Measurements from ENCODE around the gene IGSF1.

Gene IGSF1, protein sequence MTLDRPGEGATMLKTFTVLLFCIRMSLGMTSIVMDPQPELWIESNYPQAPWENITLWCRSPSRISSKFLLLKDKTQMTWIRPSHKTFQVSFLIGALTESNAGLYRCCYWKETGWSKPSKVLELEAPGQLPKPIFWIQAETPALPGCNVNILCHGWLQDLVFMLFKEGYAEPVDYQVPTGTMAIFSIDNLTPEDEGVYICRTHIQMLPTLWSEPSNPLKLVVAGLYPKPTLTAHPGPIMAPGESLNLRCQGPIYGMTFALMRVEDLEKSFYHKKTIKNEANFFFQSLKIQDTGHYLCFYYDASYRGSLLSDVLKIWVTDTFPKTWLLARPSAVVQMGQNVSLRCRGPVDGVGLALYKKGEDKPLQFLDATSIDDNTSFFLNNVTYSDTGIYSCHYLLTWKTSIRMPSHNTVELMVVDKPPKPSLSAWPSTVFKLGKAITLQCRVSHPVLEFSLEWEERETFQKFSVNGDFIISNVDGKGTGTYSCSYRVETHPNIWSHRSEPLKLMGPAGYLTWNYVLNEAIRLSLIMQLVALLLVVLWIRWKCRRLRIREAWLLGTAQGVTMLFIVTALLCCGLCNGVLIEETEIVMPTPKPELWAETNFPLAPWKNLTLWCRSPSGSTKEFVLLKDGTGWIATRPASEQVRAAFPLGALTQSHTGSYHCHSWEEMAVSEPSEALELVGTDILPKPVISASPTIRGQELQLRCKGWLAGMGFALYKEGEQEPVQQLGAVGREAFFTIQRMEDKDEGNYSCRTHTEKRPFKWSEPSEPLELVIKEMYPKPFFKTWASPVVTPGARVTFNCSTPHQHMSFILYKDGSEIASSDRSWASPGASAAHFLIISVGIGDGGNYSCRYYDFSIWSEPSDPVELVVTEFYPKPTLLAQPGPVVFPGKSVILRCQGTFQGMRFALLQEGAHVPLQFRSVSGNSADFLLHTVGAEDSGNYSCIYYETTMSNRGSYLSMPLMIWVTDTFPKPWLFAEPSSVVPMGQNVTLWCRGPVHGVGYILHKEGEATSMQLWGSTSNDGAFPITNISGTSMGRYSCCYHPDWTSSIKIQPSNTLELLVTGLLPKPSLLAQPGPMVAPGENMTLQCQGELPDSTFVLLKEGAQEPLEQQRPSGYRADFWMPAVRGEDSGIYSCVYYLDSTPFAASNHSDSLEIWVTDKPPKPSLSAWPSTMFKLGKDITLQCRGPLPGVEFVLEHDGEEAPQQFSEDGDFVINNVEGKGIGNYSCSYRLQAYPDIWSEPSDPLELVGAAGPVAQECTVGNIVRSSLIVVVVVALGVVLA (N-terminal part only)

DNA sequence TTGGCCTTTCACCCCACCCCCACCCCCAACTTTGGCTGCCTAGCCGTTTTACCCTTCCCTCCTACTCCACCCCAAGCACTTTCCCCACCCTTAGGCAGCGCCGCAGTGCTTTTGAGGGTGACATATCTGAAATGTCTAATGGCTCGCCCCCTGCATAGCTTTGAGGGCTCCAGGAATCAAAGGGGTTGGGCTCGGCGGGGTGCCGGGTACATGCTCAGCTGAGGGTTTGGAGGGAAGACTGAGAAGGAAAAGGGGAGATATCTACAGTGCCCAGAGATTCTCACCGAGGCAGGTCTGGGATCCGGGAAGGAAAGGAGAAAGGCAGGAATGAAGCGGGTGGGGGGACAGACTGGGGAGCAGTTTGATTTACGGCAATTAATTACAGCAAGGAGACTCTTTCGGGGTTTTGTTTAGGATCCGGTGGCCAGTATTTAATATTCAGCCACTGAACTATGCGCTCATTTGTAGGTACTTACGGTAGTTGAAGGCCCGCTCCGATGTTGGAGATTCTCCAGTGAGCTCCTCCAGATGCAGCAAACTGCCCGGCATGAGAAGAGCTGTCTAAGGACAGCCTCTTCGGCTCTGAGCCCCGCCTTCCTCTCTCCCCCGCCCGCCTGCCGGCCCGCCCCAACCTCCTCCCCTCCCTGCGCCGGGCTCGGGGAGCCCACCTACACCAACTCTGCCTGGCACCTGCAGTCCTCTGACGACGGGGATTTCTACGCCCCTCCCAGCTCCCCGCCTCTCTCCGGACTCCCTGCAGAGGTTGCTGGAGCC is at the start of gene IGSF1:
IGSF1 (minus strand) TSS at position 569 of the 774 bp plus-strand sequence. CDS start 2,632 bp downstream, outside the sequence.
- TF ChIP-seq OSR1 (CRISPR knock-in tag; IDR thresholded peaks at IDR 0.05) (no peak), ZNF70 (CRISPR knock-in tag; IDR thresholded peaks at IDR 0.05) (no peak), CSDC2 (CRISPR knock-in tag; IDR thresholded peaks at IDR 0.05) (no peak), ZC3H10 (CRISPR knock-in tag; IDR thresholded peaks at IDR 0.05) (no peak), SNAI2 (CRISPR knock-in tag; IDR thresholded peaks at IDR 0.05) (no peak)
- TF ChIP-seq, protein P1, sequence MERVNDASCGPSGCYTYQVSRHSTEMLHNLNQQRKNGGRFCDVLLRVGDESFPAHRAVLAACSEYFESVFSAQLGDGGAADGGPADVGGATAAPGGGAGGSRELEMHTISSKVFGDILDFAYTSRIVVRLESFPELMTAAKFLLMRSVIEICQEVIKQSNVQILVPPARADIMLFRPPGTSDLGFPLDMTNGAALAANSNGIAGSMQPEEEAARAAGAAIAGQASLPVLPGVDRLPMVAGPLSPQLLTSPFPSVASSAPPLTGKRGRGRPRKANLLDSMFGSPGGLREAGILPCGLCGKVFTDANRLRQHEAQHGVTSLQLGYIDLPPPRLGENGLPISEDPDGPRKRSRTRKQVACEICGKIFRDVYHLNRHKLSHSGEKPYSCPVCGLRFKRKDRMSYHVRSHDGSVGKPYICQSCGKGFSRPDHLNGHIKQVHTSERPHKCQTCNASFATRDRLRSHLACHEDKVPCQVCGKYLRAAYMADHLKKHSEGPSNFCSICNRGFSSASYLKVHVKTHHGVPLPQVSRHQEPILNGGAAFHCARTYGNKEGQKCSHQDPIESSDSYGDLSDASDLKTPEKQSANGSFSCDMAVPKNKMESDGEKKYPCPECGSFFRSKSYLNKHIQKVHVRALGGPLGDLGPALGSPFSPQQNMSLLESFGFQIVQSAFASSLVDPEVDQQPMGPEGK (CRISPR knock-in tag; IDR thresholded peaks at IDR 0.05; ENCODE audit: borderline replicate concordance) = no peak
- TF ChIP-seq, protein P2, sequence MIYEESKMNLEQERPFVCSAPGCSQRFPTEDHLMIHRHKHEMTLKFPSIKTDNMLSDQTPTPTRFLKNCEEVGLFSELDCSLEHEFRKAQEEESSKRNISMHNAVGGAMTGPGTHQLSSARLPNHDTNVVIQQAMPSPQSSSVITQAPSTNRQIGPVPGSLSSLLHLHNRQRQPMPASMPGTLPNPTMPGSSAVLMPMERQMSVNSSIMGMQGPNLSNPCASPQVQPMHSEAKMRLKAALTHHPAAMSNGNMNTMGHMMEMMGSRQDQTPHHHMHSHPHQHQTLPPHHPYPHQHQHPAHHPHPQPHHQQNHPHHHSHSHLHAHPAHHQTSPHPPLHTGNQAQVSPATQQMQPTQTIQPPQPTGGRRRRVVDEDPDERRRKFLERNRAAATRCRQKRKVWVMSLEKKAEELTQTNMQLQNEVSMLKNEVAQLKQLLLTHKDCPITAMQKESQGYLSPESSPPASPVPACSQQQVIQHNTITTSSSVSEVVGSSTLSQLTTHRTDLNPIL (CRISPR knock-in tag; IDR thresholded peaks at IDR 0.05; ENCODE audit: low read depth) = no peak
- TF ChIP-seq, protein P3, sequence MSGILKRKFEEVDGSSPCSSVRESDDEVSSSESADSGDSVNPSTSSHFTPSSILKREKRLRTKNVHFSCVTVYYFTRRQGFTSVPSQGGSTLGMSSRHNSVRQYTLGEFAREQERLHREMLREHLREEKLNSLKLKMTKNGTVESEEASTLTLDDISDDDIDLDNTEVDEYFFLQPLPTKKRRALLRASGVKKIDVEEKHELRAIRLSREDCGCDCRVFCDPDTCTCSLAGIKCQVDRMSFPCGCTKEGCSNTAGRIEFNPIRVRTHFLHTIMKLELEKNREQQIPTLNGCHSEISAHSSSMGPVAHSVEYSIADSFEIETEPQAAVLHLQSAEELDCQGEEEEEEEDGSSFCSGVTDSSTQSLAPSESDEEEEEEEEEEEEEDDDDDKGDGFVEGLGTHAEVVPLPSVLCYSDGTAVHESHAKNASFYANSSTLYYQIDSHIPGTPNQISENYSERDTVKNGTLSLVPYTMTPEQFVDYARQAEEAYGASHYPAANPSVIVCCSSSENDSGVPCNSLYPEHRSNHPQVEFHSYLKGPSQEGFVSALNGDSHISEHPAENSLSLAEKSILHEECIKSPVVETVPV (CRISPR knock-in tag; IDR thresholded peaks at IDR 0.05) = no peak
- ATAC-seq = peak; percentile 98

DNA sequence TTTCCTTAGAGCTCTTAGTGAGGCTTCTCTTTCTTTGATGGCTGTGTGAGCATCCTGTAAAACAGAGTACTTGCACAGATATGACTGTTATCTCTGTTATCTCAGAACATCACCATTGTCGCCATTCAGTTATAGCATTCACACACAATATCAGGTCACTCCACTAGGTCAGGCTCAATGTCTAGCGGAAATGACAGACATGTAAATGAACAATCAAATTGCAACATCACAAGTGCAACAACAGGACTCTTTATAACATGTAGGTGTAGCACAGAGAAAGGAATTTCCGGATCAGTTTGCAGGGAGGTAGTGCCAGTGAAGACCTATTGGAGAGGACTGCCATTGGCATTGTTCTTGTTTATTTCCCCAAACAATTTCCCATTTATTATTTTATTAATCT is 43.2 kb upstream of the IGSF1 start:
- TF ChIP-seq PPARA (CRISPR knock-in tag; IDR thresholded peaks at IDR 0.05; ENCODE audit: borderline replicate concordance) = no peak
- peak; percentile 25; the same call in 1 of the 2 replicates for TF ChIP-seq ZFP3 (CRISPR knock-in tag; IDR thresholded peaks at IDR 0.05)
- ATAC-seq = no peak

DNA sequence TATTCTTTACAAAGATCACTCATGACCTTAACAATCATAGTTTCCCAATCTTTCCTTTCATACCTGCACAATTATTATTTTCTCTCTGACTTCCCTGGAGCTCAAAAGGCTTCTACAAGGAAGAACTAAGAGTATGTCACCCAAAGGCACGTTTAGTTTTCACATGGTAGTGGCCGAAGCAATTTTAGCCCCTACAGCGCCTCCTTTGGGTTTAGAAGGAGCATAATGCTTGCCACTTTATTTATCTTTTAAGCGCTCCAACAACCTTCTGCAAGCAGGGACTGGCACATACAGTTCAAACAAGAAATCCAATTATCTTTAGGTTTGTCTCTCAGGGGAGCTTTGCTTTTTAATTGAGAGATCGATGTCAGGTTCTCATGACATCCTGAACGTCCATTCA is 42.0 kb upstream of the IGSF1 start:
- no peak for ATAC-seq
- no peak for TF ChIP-seq ISL1 (CRISPR knock-in tag; IDR thresholded peaks at IDR 0.05)
- TF ChIP-seq, protein P4, sequence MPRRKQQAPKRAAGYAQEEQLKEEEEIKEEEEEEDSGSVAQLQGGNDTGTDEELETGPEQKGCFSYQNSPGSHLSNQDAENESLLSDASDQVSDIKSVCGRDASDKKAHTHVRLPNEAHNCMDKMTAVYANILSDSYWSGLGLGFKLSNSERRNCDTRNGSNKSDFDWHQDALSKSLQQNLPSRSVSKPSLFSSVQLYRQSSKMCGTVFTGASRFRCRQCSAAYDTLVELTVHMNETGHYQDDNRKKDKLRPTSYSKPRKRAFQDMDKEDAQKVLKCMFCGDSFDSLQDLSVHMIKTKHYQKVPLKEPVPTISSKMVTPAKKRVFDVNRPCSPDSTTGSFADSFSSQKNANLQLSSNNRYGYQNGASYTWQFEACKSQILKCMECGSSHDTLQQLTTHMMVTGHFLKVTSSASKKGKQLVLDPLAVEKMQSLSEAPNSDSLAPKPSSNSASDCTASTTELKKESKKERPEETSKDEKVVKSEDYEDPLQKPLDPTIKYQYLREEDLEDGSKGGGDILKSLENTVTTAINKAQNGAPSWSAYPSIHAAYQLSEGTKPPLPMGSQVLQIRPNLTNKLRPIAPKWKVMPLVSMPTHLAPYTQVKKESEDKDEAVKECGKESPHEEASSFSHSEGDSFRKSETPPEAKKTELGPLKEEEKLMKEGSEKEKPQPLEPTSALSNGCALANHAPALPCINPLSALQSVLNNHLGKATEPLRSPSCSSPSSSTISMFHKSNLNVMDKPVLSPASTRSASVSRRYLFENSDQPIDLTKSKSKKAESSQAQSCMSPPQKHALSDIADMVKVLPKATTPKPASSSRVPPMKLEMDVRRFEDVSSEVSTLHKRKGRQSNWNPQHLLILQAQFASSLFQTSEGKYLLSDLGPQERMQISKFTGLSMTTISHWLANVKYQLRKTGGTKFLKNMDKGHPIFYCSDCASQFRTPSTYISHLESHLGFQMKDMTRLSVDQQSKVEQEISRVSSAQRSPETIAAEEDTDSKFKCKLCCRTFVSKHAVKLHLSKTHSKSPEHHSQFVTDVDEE (CRISPR knock-in tag; IDR thresholded peaks at IDR 0.05) = no peak
- TF ChIP-seq GLIS3 (CRISPR knock-in tag; IDR thresholded peaks at IDR 0.05) = no peak
- no peak for TF ChIP-seq OSR1 (CRISPR knock-in tag; IDR thresholded peaks at IDR 0.05)
- TF ChIP-seq ZFP3 (CRISPR knock-in tag; IDR thresholded peaks at IDR 0.05) = no peak
- TF ChIP-seq ZNF8 (CRISPR knock-in tag; IDR thresholded peaks at IDR 0.05) = no peak
- no peak for TF ChIP-seq ZNF565 (CRISPR knock-in tag; conservative IDR thresholded peaks at IDR 0.05; ENCODE audit: low read depth)
- TF ChIP-seq ZC3H10 (CRISPR knock-in tag; IDR thresholded peaks at IDR 0.05) = no peak
- TF ChIP-seq, protein P5, sequence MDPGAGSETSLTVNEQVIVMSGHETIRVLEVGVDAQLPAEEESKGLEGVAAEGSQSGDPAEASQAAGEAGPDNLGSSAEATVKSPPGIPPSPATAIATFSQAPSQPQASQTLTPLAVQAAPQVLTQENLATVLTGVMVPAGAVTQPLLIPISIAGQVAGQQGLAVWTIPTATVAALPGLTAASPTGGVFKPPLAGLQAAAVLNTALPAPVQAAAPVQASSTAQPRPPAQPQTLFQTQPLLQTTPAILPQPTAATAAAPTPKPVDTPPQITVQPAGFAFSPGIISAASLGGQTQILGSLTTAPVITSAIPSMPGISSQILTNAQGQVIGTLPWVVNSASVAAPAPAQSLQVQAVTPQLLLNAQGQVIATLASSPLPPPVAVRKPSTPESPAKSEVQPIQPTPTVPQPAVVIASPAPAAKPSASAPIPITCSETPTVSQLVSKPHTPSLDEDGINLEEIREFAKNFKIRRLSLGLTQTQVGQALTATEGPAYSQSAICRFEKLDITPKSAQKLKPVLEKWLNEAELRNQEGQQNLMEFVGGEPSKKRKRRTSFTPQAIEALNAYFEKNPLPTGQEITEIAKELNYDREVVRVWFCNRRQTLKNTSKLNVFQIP (CRISPR knock-in tag; IDR thresholded peaks at IDR 0.05; ENCODE audit: borderline replicate concordance, low read depth) = no peak
- TF ChIP-seq, protein P1 (CRISPR knock-in tag; IDR thresholded peaks at IDR 0.05; ENCODE audit: borderline replicate concordance) = no peak
- TF ChIP-seq, protein P2 (CRISPR knock-in tag; IDR thresholded peaks at IDR 0.05; ENCODE audit: low read depth) = no peak
- TF ChIP-seq BACH2 (CRISPR knock-in tag; IDR thresholded peaks at IDR 0.05; ENCODE audit: borderline replicate concordance) = no peak
- TF ChIP-seq ZNF70 (CRISPR knock-in tag; IDR thresholded peaks at IDR 0.05) = no peak
- TF ChIP-seq, protein P3 (CRISPR knock-in tag; IDR thresholded peaks at IDR 0.05) = no peak

Data from SK-N-SH treated with all-trans-retinoic acid at 6 μM for 48 hours (cell line).